ENCODE measurements around the gene PROCA1.
"Not testable (repeated sequence)": the region's sequence is repeated elsewhere in the genome, so short reads cannot be mapped to it uniquely, and the experiment has no call there.

The PROCA1 gene

GRCh38 chr17:28725660-28726225, 14.1 kb upstream of the PROCA1 start:
- peak; percentile 35 for DNase-seq

GRCh38 chr17:28725166-28725659, 13.5 kb upstream of the PROCA1 start:
- peak; percentile 47 for DNase-seq

- no peak for DNase-seq
Measured at GRCh38 chr17:28724500-28725165, 12.9 kb upstream of the PROCA1 start.

GRCh38 chr17:28723836-28724499, 12.3 kb upstream of the PROCA1 start:
- DNase-seq: not testable (repeated sequence)

GRCh38 chr17:28723159-28723835, 11.6 kb upstream of the PROCA1 start:
- DNase-seq: no peak

GRCh38 chr17:28722417-28723158, 10.9 kb upstream of the PROCA1 start:
- no peak for DNase-seq

- DNase-seq: not testable (repeated sequence)
Measured at GRCh38 chr17:28720997-28721329, 9.3 kb upstream of the PROCA1 start.

GRCh38 chr17:28720247-28720996, 8.7 kb upstream of the PROCA1 start:
- no peak for DNase-seq

GRCh38 chr17:28719021-28719433, 7.3 kb upstream of the PROCA1 start:
- DNase-seq: no peak

GRCh38 chr17:28718333-28719020, 6.8 kb upstream of the PROCA1 start:
- DNase-seq: peak; percentile 61

- DNase-seq: peak; percentile 94
Measured at GRCh38 chr17:28717578-28718332, 6.1 kb upstream of the PROCA1 start, which contains the start of gene RAB34. RAB34 (minus strand) TSS chr17:28717868; CDS start chr17:28717266, 602 bp downstream.

- DNase-seq: peak; percentile 57
Measured at GRCh38 chr17:28716740-28717577, 5.3 kb upstream of the PROCA1 start.

- DNase-seq: no peak
Measured at GRCh38 chr17:28715217-28715616, 3.5 kb upstream of the PROCA1 start.

- no peak for DNase-seq
Measured at GRCh38 chr17:28714281-28714680, 2.6 kb upstream of the PROCA1 start.

- no peak for DNase-seq
Measured at GRCh38 chr17:28712705-28713415, 1.2 kb upstream of the PROCA1 start.

- DNase-seq: peak; percentile 33
Measured at GRCh38 chr17:28712032-28712704, 480 bp upstream of the PROCA1 start.

- peak; percentile 93 for DNase-seq
Measured at GRCh38 chr17:28710861-28711722, 596 bp downstream of the PROCA1 start.
